Brain microvascular endothelial cell (primary cell): Measurements from ENCODE around the gene KRTAP12-4.

Experiments
- DNase-seq: peaks from one replicate; pipeline ENCODE4 v3.0.0-alpha.2; 2020
- H3K27ac ChIP-seq: fragments of 250-450 bp; sonication (Bioruptor Pico); 2 replicates; pipeline ENCODE4 v1.5.1; 2020; ENCODE audit warnings: mild to moderate bottlenecking, moderate library complexity
- H3K27me3 ChIP-seq: fragments of 250-450 bp; sonication (Bioruptor Pico); replicated peaks from 2 replicates; pipeline ENCODE4 v1.5.1; 2020; ENCODE audit warnings: mild to moderate bottlenecking
- H3K36me3 ChIP-seq: fragments of 250-450 bp; sonication (Bioruptor Pico); replicated peaks from 2 replicates; pipeline ENCODE4 v1.5.1; 2020; ENCODE audit warnings: mild to moderate bottlenecking
- H3K4me3 ChIP-seq: 2 replicates; pipeline ENCODE4 v1.5.1; 2011; ENCODE audit warnings: low read depth, mild to moderate bottlenecking, control low read depth, low read length, moderate library complexity
- CTCF ChIP-seq: IDR thresholded peaks from 2 replicates; pipeline ENCODE4 v1.5.1; 2011; ENCODE audit warnings: low read depth, mild to moderate bottlenecking, moderate library complexity, low read length, control low read depth, inconsistent platforms; ENCODE audit errors: missing control alignments
- in situ Hi-C: cut with HindIII; loops from 2 replicates; pipeline ENCODE4 v1.10.0; 2017; ENCODE audit warnings: low sequenced_read_pairs, low pct_ligation_motif_present

Gene KRTAP12-4

GRCh38 chr21:44696572-44696971 lies 42.1 kb upstream of the KRTAP12-4 start:
- Histone ChIP-seq H3K4me3 (no peak overlapping the region), H3K27me3 (peaks cover 42% of the 10 kb centered on the region), H3K27ac (no peak overlapping the region), H3K36me3 (no peaks in the 10 kb centered on the region)
- in situ Hi-C loops, result no loop called here
- no peak for TF ChIP-seq CTCF
- DNase-seq, result no peak

GRCh38 chr21:44695641-44696040 lies 41.2 kb upstream of the KRTAP12-4 start:
- H3K36me3 ChIP-seq, result no peaks in the 10 kb centered on the region
- H3K27ac ChIP-seq, result no peak overlapping the region
- no peak overlapping the region for H3K4me3 ChIP-seq
- no peak for TF ChIP-seq CTCF
- H3K27me3 ChIP-seq, result peaks cover 35% of the 10 kb centered on the region
- in situ Hi-C loops, result no loop called here
- no peak for DNase-seq

GRCh38 chr21:44695184-44695583 lies 40.7 kb upstream of the KRTAP12-4 start:
- DNase-seq, result no peak
- no peak overlapping the region for H3K27ac ChIP-seq
- no peak for TF ChIP-seq CTCF
- in situ Hi-C loops, result no loop called here
- H3K4me3 ChIP-seq, result no peak overlapping the region
- no peaks in the 10 kb centered on the region for H3K36me3 ChIP-seq
- H3K27me3 ChIP-seq, result peaks cover 31% of the 10 kb centered on the region

GRCh38 chr21:44694776-44695175 lies 40.3 kb upstream of the KRTAP12-4 start:
- Histone ChIP-seq H3K4me3 (no peak overlapping the region), H3K27ac (no peak overlapping the region), H3K36me3 (no peaks in the 10 kb centered on the region), H3K27me3 (peaks cover 27% of the 10 kb centered on the region)
- no peak for DNase-seq
- no peak for TF ChIP-seq CTCF
- in situ Hi-C loops, result no loop called here

- no peak for DNase-seq
- in situ Hi-C loops, result no loop called here
Observed at GRCh38 chr21:44692798-44693512, 38.5 kb upstream of the KRTAP12-4 start.

More at GRCh38 chr21:44692798-44693512, 38.5 kb upstream of the KRTAP12-4 start:
- no peak for TF ChIP-seq CTCF
- Histone ChIP-seq H3K36me3 (no peaks in the 10 kb centered on the region), H3K27me3 (peaks cover 17% of the 10 kb centered on the region), H3K4me3 (no peak overlapping the region), H3K27ac (no peak overlapping the region)
